Daoy (cell line): ENCODE data around the gene IL26. TPM values are rescaled to one million over a fixed set of nuclear protein-coding genes. Genes with fewer than 3 reads are reported as not detected.

ENCODE experiments used
- DNase-seq: peaks from one replicate; pipeline ENCODE4 v3.0.0-alpha.2; 2015; ENCODE audit warnings: low read depth
- total RNA-seq: library from RNA; depleted of rRNA; stranded (reverse); fragments of >200 nt; shearing (Covaris generic); gene quantifications from 2 replicates; pipeline ENCODE4 v1.2.3, GENCODE V29; 2014; rRNA removed

IL26 gene
- total RNA-seq = not detected in 2 replicates

- DNase-seq = no peak
Measured at GRCh38 chr12:68225576-68226476, at the start of gene IL26. Gene IL26, minus strand, starts transcription at chr12:68225810. Its CDS starts 54 bp downstream, at chr12:68225756.

- no peak for DNase-seq
Measured at GRCh38 chr12:68272732-68273131, 47.1 kb upstream of the IL26 start.

GRCh38 chr12:68271346-68271745 is 45.7 kb upstream of the IL26 start:
- no peak for DNase-seq

- no peak for DNase-seq
Measured at GRCh38 chr12:68270358-68270757, 44.7 kb upstream of the IL26 start.

GRCh38 chr12:68269779-68270178 is 44.2 kb upstream of the IL26 start:
- DNase-seq = no peak

- no peak for DNase-seq
Measured at GRCh38 chr12:68268967-68269366, 43.4 kb upstream of the IL26 start.

- no peak for DNase-seq
Measured at GRCh38 chr12:68267892-68268396, 42.3 kb upstream of the IL26 start.

GRCh38 chr12:68264857-68265256 is 39.2 kb upstream of the IL26 start:
- DNase-seq = no peak

GRCh38 chr12:68264158-68264855 is 38.7 kb upstream of the IL26 start:
- no peak for DNase-seq

GRCh38 chr12:68263366-68263765 is 37.8 kb upstream of the IL26 start:
- no peak for DNase-seq

- no peak for DNase-seq
Measured at GRCh38 chr12:68261896-68262295, 36.3 kb upstream of the IL26 start.

GRCh38 chr12:68260153-68260552 is 34.5 kb upstream of the IL26 start:
- no peak for DNase-seq

- peak; percentile 80 for DNase-seq
Measured at GRCh38 chr12:68259318-68259940, 33.8 kb upstream of the IL26 start.

- no peak for DNase-seq
Measured at GRCh38 chr12:68253504-68253903, 27.9 kb upstream of the IL26 start, which contains the start of gene IL22. Gene IL22, minus strand, starts transcription at chr12:68253604. Its CDS starts 156 bp downstream, at chr12:68253448.

- no peak for DNase-seq
Measured at GRCh38 chr12:68252077-68252476, 26.5 kb upstream of the IL26 start.

- DNase-seq = peak; percentile 53
Measured at GRCh38 chr12:68250454-68250853, 24.8 kb upstream of the IL26 start.

GRCh38 chr12:68247785-68248184 is 22.2 kb upstream of the IL26 start:
- no peak for DNase-seq

- DNase-seq = no peak
Measured at GRCh38 chr12:68246350-68246749, 20.7 kb upstream of the IL26 start.

GRCh38 chr12:68245180-68246021 is 19.8 kb upstream of the IL26 start:
- DNase-seq = no peak

- DNase-seq = no peak
Measured at GRCh38 chr12:68242777-68243176, 17.2 kb upstream of the IL26 start.

GRCh38 chr12:68240975-68241374 is 15.4 kb upstream of the IL26 start:
- DNase-seq = peak; percentile 56
